ENCODE results near the gene FKBP6.
A peak's percentile ranks its signal among the peaks of the same experiment; 100 is the strongest.
"Not testable (repeated sequence)": the region's sequence is repeated elsewhere in the genome, so short reads cannot be mapped to it uniquely, and the experiment has no call there.

FKBP6 gene

DNA sequence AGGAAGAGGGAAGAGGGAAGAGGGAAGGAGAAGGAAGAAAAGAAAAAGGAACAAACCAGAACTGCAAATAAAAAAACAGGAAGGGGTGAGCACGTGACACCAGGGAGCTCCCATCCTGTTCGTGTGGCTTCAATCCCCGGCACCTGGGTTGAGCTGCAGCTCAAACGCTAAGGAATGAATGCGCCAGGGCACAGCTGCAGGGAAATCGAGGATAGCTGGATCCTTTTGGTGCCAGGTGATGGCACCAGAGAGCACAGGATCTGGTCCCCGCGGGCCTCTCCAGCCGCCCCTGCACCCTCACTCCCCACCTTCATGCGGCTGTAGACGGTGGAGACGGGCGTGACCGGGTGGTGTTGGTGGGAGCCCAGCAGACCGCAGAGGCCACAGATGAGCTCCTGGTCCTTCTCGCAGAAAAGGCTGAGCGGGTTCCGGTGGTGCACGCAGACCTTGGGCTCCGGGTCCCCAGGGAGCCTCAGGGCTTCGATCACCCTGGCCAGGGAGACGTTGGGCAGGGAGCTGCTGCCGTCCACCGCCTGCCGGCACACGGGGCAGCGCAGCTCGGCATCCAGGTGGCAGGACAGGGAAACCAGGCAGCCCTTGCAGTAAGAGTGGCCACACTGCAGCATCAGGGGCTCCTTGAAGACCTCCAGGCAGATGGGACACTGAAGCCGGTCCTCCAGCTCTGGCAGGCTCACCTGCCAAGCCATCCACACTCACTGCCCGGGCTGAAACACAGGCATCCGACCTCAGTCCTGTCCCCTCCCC is 3.7 kb upstream of the FKBP6 start:
- DNase-seq (peak; percentile 57), ATAC-seq (peak; percentile 82)

DNA sequence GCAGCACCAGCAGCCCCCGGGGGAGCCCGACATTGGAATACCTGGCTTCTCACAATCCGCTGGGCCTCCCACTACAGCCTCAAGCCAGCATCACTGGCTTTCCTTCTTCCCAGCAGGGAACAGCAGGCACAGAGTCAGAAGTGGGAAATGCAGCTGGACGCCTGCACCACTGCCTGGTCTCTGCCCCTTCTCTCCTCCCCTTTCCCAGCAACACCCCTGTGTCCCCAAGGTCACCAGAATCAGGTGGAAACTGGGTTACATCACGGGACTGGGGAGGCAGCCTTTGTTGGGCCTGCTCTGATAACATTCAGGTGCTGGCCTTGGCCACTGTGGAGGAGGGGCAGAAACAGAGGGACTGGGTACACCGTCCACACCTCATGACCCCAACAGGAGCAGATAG is 2.5 kb upstream of the FKBP6 start:
- ATAC-seq, DNase-seq: not testable (repeated sequence)

DNA sequence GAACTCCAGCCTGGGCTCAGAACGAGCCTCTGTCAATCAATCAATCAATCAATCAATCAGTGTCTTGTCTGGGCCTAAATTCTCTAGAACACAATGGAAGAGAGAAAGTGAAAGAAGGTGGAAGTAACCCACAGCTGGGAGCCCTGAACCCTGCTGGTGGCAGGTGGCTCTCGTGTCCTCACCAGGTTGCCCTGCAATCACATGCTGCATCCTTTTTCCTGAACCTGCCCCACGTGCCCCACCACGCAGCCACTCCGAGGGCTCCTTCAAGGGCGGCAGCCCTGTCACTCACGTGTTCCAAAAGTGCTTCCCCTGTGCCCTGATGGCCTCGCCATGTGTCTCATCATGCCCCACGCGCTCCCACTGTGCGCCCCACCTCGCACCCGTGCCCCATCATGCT is 512 bp upstream of the FKBP6 start:
- DNase-seq, ATAC-seq: not testable (repeated sequence)

DNA sequence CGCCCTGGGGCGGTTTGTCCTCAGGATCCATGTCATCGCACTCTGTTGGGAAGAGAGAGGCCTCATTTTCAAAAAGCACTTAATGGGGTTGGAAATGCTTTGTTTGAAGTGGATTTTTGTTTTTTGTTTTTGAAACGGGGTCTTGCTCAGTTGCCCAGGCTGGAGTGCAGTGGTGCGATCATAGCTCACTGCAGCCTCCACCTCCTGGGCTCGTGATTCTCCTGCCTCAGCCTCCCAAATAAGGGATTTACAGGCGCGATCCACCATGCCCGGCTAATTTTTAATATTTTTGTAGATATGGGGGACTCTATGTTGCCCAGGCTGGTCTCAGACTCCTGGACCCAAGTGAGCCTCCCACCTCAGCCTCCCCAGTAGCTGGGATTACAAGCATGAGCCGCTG is 735 bp downstream of the FKBP6 start:
- no peak for DNase-seq
- ATAC-seq: no peak

DNA sequence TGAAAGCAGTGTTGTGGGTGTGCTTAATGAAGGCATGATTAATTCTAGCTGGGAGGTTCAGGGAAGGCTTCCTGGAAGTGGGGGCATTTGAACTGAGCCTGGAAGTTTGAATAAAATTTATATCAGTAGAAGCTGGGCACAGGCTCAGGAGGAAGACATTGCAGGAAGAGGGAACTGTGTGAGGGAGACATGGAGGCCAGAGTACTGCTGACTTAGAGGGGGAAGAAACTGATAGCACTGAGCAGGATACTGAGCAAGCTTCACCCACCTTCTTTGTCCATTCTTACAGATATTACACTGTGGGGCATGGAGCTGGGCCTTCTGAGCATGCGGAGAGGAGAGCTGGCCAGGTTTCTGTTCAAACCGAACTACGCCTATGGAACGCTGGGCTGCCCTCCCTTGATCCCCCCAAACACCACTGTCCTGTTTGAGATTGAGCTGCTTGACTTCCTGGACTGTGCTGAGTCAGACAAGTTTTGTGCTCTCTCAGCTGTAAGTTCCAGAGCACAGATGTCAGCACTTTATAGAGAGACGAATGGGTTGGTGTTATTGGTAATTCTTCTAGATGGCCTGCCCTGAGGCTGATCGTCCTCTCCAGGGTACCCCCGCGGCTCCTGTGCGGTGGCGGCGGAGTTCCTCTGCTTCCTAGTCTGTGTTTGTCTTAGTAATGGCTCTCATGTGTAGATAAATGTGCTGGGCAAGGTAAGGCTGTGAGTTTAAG is 2.1 kb downstream of the FKBP6 start:
- ATAC-seq (no peak), DNase-seq (no peak)

DNA sequence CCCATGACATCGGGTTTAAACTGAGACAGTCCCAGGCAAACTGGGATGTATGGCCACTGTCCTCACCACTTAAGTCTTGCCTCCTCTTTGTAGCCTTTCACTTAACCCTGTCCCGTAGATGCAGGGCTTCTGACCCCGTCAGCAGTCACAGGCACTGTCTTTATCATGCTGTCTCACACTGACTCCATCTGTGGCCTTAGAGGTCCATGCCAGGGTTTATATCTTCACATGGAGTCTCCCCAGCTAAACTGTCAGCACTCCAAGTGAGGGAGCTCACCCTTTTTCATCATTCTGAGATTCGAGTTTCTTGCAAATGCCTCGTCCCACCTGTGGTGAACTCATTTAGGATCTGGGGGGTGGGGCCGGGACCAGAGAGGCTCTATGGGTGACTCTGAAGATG is 2.8 kb downstream of the FKBP6 start:
- ATAC-seq: no peak
- no peak for DNase-seq

DNA sequence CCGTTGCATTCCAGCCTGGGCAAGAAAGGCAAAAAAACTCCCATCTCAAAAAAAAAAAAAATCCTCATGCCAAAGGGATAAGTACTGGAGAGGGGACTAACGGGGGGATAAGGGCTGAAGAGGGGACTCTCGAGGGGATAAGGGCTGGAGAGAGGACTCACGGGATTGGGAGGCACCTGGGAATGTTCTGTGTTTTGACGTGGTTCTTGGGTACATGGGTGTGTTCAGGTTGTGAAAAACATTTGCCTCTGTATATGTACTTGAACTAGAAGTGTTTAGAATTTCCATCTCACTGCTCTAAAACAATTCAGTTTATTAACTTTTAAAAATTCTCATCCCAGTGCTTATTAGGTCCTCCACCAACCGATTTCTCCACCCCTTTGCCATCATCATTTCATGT is 4.5 kb downstream of the FKBP6 start:
- ATAC-seq (no peak), DNase-seq (no peak)

DNA sequence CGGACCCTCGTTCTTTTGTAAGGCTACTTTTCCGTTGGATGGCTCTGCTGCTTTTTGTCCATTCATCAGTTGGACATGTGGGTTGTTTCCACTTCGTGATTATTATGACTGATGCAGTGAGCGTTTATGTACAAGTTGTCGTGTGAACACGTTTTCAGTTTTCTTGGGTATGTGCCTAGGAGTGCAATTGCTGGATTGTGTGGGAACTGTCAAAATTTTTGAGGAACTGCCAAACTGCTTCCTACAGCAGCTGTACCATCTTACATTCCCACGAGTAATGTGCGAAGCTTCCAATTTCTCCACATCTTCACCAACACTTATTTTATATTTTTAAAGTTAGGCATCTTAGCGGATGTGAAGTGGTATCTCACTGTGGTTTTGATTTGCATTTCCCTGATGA is 10.4 kb downstream of the FKBP6 start:
- DNase-seq (no peak), ATAC-seq (no peak)

DNA sequence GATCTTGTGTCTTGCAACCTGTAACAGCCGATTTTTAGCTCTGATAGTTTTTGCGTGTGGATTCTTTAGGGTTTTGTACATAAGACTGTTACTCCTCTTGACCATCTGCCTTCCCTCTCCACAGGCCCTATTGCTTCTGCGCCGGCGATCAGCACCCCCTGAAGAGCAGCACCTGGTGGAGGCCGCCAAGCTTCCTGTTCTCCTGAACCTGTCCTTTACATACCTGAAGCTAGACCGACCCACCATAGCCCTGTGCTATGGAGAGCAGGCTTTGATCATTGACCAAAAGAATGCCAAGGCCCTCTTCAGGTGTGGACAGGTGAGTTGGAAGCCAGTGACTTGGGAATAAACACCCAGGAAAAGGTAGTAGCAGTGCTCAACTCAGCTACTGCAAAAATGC is 12.6 kb downstream of the FKBP6 start:
- DNase-seq (no peak), ATAC-seq (no peak)

DNA sequence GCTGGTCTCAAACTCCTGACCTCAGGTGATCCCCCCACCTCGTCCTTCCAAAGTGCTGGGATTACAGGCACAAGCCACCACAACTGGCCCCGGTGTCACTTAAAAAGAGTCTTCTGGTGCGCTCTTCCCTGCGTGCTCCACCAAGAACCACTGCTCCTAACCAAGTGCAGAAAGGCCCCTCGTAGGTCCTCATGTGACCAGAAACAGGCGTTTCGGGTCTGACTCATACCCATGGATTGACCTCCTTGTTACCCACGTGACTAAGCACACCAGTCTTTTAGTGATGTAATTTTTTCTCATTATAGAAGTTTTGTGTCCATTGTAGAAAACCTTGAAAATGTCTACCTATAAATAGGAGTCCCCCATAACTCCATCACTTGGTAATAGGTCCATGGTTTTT is 13.9 kb downstream of the FKBP6 start:
- peak; percentile 36 for ATAC-seq
- DNase-seq: no peak

DNA sequence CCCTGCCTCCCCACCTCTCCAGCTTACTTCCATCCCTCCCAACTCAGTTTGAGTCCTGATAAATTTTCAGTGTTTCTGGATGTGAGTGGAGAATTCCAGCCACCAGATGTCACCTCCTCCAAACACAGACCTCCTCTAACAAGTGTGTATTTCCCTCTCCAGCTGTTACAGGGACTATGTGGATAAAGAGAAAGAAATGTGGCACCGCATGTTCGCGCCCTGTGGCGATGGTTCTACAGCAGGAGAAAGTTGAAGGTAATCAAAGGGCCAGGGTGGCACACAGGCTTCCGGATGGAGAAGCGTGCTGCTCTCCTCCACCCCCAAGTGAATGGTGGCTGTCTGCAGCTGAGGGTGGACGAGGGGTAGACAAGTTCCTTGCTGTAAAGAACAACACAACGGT is 14.7 kb downstream of the FKBP6 start:
- ATAC-seq (no peak), DNase-seq (no peak)

DNA sequence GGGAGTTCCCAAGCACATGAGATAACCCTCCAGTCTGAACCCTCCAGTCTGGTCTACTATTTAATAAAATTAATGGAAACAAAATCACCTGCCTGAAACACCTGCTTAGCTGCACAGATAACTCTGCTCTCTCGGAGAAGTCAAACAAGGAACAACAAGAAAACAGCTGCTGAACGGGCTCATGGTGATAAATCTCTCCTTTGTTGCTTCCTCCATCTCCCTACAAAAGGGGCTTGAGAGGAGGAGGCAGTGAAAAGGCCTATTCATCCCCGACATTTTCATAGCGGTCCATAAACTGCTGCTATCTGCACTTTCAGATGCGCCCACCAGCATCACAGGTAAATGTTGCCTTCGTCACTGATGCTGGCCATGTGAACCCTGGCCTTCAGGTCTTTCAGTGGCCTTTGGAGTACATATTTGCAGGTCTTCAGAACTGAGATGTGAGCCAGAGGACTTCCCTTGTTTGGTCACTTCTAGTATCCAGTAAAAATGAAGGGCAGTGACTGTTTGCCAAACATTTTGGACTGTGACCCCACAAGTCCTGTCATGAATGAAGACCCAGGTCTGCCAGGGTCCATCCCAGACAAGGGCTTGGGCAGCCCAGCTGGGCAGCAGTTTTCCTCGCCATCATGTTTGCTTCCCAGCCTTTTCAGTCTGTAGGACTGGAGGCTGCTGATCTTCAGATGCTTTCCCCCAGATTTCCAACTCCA is 15.9 kb downstream of the FKBP6 start:
- no peak for DNase-seq
- no peak for ATAC-seq

DNA sequence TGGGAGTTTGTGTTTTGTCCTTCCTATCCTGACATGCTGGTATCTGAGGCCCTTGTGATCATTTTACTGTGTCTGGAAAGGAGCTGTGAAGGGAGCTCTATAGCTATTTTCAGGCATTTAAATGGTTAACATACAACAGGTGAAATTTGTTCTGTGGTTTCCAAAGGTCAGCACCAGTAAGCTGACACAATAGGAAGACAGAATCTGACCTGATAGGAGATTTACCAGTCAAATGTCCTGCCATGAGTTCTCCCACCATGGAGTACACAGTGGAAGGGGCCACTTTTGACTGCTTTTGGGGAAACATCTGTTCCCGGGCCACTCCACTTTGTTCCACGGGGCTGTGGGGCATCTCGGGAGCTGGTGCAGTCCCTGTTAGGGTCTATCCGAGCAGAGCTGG is 17.6 kb downstream of the FKBP6 start:
- ATAC-seq: no peak
- DNase-seq: no peak

DNA sequence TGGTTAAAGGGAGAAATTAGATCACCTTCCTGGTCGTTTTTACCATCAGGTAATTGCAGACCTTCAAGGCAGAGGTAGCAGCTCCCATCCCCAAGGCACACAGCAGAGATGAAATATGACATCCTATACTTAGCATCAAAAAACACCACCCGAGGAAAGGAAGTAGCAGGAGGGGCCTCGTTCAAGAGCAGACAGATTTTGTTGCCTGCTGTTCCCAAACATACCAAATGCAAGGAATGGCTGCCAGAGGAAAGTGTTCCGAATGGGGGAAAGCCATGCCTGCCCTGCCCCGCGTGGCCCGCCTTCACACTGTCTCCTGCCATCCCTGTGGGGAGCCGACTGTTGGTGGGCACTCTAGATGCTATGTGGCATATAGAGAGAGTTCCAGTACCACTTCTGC is 18.0 kb downstream of the FKBP6 start:
- ATAC-seq: no peak
- no peak for DNase-seq

DNA sequence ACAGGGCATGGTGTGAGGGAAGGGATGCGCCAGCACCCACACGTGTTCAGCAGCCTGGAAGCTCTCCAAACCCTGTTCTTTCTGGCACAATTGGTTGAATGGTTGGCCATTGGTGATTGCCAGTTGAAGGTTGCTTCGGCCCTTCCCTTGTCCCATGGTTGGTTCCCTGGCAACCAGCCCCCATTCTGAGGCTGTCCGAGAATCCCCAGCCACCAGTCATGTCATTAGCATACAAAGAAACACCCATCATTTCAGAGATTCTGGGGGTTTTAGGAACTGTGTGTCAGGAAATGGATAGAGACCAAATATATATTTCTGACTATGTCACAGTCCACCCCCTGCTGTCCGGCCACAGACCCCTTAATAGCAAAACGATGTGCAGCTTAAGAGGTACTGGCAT is 21.8 kb downstream of the FKBP6 start:
- ATAC-seq (no peak), DNase-seq (no peak)

DNA sequence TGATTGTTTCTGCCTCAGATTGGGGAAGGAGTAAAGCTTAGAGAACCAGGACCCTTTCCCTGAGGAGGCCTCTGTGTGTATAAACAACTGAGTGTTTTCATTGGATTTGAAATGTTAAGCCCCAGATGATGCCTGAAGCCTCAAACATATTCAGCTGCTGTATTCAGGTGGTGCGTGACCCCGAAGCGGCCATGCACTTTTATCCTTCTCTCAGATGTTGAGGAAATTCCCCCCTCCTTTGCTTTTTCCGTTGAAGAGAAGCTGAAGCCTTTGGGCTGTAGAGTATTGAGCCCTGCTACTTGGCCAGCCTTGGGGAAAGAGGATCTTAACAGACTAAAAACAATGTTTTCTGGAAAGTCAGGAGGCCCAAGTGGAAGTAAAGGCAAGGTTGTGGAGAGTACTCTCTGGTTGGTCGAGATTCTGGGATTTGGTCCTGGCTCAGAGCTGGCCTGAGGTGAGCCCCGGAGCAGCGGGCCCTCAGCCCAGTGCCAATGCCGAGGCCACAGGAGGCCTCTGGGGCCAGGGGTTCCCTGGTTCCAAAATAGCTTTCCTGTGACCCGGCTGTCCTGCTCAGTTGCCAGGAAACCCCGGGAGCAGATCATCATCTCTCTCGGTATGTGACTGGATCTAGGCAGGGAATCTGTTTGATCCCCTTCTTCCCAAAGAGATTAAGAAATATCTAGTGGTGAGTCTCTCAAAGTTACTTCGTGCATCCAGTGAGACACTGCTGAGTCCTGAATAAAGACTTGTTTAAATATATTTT is 22.5 kb downstream of the FKBP6 start:
- DNase-seq (no peak), ATAC-seq (no peak)

DNA sequence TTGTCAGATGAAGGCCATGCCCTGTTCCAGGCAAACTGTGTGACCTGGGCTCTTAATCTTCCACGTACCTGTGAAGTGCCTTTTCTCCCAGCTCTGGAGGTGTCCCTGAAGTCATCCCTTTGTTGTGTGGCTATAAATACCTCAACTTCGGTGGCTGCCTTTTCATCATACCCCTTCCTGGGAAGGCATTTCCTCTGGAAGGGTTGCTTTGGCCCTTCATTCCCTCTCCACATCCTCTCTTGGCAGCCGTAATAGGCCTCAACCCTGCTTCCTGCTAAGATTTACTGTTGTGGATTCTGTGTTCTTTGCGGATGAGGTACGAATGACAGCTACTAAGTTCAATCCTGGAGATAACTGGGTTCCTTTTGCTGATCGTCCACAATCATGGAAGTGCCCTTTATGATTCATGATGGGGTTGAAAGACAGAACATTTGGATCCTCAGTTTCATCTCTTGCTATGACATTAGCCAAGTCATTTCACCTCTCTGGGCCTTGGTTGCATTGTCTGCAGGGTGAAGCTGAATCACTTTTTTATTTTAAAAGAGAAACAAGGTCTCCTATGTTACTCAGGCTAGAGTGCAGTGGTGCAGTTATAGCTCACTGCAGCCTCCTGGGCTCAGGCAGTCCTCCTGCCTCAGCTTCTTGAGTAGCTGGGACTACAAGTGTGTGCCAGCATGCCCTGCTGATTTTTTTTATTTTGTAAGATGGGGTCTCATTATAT is 23.6 kb downstream of the FKBP6 start:
- ATAC-seq (peak; percentile 22), DNase-seq (no peak)

DNA sequence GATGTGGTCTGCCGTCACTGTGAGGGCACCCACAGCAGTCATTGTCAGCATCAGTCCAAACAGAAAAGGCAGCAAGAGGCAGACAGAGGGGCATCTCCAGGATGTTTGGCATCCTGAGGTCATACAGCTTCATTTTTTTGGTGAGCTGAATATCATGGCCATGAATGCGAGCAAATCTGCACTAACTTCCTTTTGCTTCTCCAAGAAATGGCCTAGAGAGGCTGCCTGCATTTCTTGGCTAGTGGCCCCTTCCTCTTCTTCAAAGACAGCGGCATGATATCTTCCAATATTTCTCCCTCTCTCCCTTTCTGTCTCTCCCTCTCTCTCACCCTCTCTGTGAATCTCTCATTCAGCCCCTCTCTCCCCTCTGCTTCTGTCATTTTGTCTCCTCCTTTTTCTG is 24.8 kb downstream of the FKBP6 start:
- DNase-seq: no peak
- ATAC-seq: no peak

DNA sequence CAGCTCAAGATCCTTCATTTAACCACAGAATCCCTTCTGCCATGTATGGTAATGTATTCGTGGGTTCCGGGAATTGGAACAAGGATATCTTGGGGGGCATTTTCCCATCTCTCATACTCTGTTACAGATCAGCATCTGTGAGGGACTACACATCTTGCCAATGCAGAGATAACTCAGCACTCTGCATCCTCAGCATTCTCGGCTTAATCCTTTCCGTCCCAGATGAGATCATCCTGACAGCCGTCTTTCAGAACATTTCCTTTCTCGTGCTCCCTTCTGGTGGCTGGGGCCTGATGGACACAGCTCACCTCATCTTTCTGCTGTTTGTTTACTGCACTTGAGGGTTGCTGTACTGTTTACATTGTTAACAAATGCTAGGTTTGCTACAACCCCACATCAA is 25.3 kb downstream of the FKBP6 start:
- ATAC-seq (no peak), DNase-seq (no peak)

DNA sequence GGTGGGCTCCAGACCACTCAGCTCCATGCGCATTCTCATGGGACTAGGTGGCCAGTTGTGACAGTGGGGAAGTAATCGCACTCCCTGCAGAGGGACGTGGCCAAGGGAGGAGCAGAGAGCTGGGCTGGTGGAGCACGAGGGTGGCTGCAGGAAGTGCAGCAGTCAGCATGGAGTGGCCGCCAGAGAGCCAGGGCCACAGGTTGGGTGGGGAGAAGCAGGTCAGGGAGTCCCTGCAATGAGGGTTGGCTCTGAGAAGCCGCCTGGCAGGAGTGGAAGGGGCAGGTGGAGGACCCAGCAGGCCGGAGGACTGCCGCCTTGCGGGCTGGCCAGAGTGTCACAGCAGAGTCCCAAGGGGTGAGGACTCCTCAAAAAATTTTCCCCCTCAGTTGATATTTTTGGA is 26.2 kb downstream of the FKBP6 start:
- DNase-seq: no peak
- ATAC-seq: no peak

DNA sequence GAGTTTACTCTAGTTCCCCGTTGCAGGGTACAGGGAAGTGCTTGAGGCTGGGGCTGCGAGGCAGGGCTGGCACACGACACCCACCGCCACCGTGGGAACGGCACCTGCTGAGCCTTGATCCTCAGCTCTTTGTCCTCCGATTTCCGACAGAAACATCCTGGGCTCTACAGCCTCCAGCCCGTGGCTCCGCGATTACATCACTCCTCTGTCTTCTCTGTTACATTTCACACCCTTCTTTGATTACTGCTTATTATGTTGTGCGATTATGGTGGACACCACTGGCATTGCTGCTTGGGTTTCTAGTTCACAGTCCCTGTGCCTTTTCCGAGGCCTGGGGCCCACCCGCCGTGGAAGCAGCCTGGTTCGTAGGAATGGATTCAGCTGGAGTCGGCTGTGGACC is 26.9 kb downstream of the FKBP6 start:
- ATAC-seq (no peak), DNase-seq (no peak)

DNA sequence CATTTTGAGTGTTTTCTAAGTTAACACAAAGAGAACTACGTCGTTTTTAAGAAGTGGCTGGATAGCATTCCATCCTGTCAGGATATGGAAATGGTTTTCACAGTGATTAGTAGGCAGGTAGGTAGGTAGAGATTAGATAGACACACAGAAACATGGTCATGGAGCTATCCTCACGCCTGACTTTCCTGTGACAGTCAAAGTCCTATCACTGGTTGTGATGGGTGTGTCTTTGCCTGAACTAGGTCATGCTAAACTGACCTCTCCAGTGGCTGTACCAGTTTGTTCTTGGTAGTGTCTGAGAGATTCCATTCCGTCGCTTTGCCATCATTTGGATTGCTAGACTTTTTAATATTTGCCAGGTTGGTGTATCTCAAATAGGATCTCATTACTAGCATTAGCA is 28.2 kb downstream of the FKBP6 start:
- no peak for DNase-seq
- ATAC-seq: no peak

Data from stimulated activated naive CD8-positive, alpha-beta T cell treated with anti-CD3 and anti-CD28 coated beads, Interleukin-15, Interleukin-2, amounts not matched to agents 100 U/mL and 50 U/mL, for 24 hours (primary cell).